Right atrium auricular region (tissue), 2 donors: ENCODE data around the gene MYADM. TPM values are rescaled to one million over a fixed set of nuclear protein-coding genes. Genes with fewer than 3 reads are reported as not detected.

Experiments used
- DNase-seq: peaks from one replicate; pipeline ENCODE4 v3.0.0-alpha.2; 2019; ENCODE audit warnings: low spot score
- H3K27ac ChIP-seq, 2 donors: fragments of 200-600 bp; sonication (generic); 1 replicate in 1 of 2; 2 replicates in 1 of 2; pipeline ENCODE4 v1.5.1; 2016 to 2019
- H3K27me3 ChIP-seq, 2 donors: fragments of 200-600 bp; sonication (generic); one replicate each; pipeline versions ENCODE4 v1.5.1 to v1.6.0; 2017 to 2019
- H3K36me3 ChIP-seq: fragments of 200-600 bp; sonication (generic); one replicate; pipeline ENCODE4 v1.5.1; 2016
- H3K4me1 ChIP-seq, 2 donors: fragments of 200-600 bp; sonication (generic); one replicate each; pipeline versions ENCODE4 v1.5.1 to v1.6.0; 2017 to 2019
- H3K4me3 ChIP-seq, 2 donors: fragments of 200-600 bp; sonication (generic); 1 replicate in 1 of 2; 2 replicates in 1 of 2; pipeline ENCODE4 v1.5.1; 2017 to 2019; ENCODE audit warnings: mild to moderate bottlenecking in 1 of 2, moderate library complexity in 1 of 2
- H3K9me3 ChIP-seq, 2 donors: fragments of 200-600 bp; sonication (generic); one replicate each; pipeline ENCODE4 v1.5.1; 2019
- total RNA-seq, 2 donors: library from RNA; depleted of rRNA; stranded (reverse); fragments of >200 nt; gene quantifications; one replicate each; pipeline ENCODE4 v1.1.0, GENCODE V29; 2016
- TF ChIP-seq, protein P1 (sequence below), 2 donors: fragments of 200-600 bp; sonication (generic); IDR thresholded peaks; one replicate each; pipeline ENCODE4 v1.5.1; 2019; ENCODE audit warnings: antibody characterized with exemption in 2 of 2

MYADM gene
- total RNA-seq, 2 donors from 2014 or later, result 117 to 150 TPM

DNA sequence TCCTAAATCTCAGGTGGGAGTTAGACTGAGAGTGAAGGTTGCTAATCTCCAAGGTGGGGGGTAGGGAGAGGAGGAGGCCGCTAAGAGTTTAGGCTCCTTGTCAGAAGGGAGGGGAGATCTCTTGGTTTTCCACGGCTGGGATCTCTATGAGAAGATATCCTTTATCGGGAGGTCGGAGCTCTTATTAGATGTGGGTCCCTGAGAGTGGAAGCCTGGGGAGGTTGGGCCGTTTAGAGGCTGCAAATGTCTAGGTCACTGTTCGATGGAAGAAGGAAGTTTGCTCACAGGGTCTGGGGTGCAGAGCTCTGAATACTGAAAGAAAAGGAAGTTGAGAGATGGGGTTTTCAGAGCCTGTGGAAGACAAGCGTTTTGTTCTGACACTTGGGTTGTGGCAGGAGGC lies 3.8 kb downstream of the MYADM start:
- TF ChIP-seq, protein P1, sequence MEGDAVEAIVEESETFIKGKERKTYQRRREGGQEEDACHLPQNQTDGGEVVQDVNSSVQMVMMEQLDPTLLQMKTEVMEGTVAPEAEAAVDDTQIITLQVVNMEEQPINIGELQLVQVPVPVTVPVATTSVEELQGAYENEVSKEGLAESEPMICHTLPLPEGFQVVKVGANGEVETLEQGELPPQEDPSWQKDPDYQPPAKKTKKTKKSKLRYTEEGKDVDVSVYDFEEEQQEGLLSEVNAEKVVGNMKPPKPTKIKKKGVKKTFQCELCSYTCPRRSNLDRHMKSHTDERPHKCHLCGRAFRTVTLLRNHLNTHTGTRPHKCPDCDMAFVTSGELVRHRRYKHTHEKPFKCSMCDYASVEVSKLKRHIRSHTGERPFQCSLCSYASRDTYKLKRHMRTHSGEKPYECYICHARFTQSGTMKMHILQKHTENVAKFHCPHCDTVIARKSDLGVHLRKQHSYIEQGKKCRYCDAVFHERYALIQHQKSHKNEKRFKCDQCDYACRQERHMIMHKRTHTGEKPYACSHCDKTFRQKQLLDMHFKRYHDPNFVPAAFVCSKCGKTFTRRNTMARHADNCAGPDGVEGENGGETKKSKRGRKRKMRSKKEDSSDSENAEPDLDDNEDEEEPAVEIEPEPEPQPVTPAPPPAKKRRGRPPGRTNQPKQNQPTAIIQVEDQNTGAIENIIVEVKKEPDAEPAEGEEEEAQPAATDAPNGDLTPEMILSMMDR (IDR thresholded peaks at IDR 0.05), result no peak
- H3K27ac ChIP-seq, result no peak overlapping the region
- no peaks in the 10 kb centered on the region for H3K27me3 ChIP-seq
- H3K4me3 ChIP-seq, result no peak overlapping the region
- no peak for DNase-seq
- peaks cover 0 to 49% of the 10 kb centered on the region in 2 donors for H3K4me1 ChIP-seq
- H3K36me3 ChIP-seq, result peaks cover 44% of the 10 kb centered on the region
- H3K9me3 ChIP-seq, result no peaks in the 10 kb centered on the region

DNA sequence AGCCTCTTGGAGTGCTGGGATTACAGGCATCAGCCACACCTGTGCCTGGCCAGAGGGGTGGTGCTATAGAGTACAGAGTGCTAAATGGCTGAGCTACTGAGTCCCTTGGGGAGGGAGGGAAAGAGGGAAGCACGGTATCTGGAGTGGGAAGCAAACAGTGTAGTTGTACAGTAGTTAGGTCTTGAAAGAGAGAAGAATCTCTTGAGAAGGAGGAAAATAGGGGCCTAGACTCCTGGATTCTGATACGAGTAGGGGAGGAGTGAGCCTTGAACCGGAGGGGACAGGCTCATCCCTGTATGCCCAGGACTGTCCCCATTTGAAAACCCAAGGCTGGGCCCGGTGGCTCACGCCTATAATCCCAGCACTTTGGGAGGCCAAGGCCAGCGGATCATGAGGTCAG lies 5.1 kb downstream of the MYADM start:
- DNase-seq, result no peak
- TF ChIP-seq, protein P1 (IDR thresholded peaks at IDR 0.05), result no peak
- H3K9me3 ChIP-seq, result no peaks in the 10 kb centered on the region
- H3K27me3 ChIP-seq, result no peaks in the 10 kb centered on the region
- no peak overlapping the region for H3K27ac ChIP-seq
- H3K4me1 ChIP-seq, result peaks cover 0 to 40% of the 10 kb centered on the region in 2 donors
- H3K4me3 ChIP-seq, result no peak overlapping the region
- H3K36me3 ChIP-seq, result peaks cover 44% of the 10 kb centered on the region

DNA sequence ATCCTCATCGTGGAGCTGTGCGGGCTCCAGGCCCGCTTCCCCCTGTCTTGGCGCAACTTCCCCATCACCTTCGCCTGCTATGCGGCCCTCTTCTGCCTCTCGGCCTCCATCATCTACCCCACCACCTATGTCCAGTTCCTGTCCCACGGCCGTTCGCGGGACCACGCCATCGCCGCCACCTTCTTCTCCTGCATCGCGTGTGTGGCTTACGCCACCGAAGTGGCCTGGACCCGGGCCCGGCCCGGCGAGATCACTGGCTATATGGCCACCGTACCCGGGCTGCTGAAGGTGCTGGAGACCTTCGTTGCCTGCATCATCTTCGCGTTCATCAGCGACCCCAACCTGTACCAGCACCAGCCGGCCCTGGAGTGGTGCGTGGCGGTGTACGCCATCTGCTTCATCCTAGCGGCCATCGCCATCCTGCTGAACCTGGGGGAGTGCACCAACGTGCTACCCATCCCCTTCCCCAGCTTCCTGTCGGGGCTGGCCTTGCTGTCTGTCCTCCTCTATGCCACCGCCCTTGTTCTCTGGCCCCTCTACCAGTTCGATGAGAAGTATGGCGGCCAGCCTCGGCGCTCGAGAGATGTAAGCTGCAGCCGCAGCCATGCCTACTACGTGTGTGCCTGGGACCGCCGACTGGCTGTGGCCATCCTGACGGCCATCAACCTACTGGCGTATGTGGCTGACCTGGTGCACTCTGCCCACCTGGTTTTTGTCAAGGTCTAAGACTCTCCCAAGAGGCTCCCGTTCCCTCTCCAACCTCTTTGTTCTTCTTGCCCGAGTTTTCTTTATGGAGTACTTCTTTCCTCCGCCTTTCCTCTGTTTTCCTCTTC lies 6.3 kb downstream of the MYADM start:
- H3K27me3 ChIP-seq, result no peaks in the 10 kb centered on the region
- peaks cover 0 to 44% of the 10 kb centered on the region in 2 donors for H3K4me1 ChIP-seq
- peaks cover 44% of the 10 kb centered on the region for H3K36me3 ChIP-seq
- H3K4me3 ChIP-seq, result no peak overlapping the region
- TF ChIP-seq, protein P1 (IDR thresholded peaks at IDR 0.05), result no peak
- DNase-seq, result no peak
- H3K27ac ChIP-seq, result no peak overlapping the region
- H3K9me3 ChIP-seq, result no peaks in the 10 kb centered on the region

DNA sequence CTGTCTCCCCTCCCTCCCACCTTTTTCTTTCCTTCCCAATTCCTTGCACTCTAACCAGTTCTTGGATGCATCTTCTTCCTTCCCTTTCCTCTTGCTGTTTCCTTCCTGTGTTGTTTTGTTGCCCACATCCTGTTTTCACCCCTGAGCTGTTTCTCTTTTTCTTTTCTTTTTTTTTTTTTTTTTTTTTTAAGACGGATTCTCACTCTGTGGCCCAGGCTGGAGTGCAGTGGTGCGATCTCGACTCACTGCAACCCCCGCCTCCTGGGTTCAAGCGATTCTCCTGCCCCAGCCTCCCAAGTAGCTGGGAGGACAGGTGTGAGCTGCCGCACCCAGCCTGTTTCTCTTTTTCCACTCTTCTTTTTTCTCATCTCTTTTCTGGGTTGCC lies 6.9 kb downstream of the MYADM start:
- Histone ChIP-seq H3K27me3 (no peaks in the 10 kb centered on the region), H3K36me3 (peaks cover 44% of the 10 kb centered on the region), H3K4me1 (peaks cover 0 to 48% of the 10 kb centered on the region in 2 donors), H3K4me3 (no peak overlapping the region), H3K9me3 (no peaks in the 10 kb centered on the region), H3K27ac (no peak overlapping the region)
- TF ChIP-seq, protein P1 (IDR thresholded peaks at IDR 0.05), result no peak
- no peak for DNase-seq

DNA sequence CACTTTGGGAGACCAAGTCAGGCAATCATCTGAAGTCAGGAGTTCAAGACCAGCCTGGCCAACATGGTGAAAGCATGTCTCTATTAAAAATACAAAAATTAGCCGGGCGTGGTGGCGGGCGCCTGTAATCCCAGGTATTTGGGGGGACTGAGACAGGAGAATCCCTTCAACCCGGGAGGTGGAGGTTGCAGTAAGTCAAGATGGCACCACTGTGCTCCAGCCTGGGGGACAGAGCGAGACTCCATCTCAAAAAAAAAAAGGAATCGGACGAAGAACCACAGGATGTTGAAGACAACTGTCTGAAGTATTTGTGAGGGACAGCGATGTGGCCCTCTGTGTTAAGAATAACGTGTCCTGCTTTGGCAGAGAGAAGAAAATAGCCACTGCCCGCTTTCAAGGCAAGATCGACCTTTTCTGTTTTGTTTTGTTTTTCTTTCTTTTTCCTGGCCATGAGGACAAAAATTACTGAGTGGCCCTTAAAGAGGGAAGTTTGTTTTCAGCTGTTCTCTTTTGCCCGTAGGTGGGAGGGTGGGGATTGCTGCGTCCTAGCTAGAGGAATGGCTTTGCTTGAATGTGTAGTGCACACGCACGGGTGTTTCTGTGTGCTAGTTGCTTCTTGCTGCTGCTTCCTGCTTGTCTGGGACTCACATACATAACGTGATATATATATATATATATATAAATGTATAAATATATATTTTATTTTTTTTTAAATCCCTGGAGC lies 8.1 kb downstream of the MYADM start:
- no peaks in the 10 kb centered on the region for H3K27me3 ChIP-seq
- H3K36me3 ChIP-seq, result peaks cover 44% of the 10 kb centered on the region
- H3K9me3 ChIP-seq, result no peaks in the 10 kb centered on the region
- no peak overlapping the region for H3K4me3 ChIP-seq
- TF ChIP-seq, protein P1 (IDR thresholded peaks at IDR 0.05), result no peak
- H3K27ac ChIP-seq, result no peak overlapping the region
- peaks cover 0 to 39% of the 10 kb centered on the region in 2 donors for H3K4me1 ChIP-seq
- no peak for DNase-seq
